ENCODE measurements around the gene ADGRG6. TPM values are rescaled to one million over a fixed set of nuclear protein-coding genes. Genes with fewer than 3 reads are reported as not detected.

ADGRG6 gene
- under 1 TPM; 0.18 to 0.25 TPM for total RNA-seq
- total RNA-seq, result 0.08 to 0.58 reads per million in 2 donors

- H3K4me1 Mint-ChIP-seq, result peaks cover 7% of the 10 kb centered on the region
- peak within 1 kb of the TSS; percentile 84 for H3K4me3 Mint-ChIP-seq
- H3K9me3 ChIP-seq (ENCODE audit: control insufficient read depth, low read length, poor library complexity, severe bottlenecking), result no peaks in the 10 kb centered on the region
- H3K27me3 Mint-ChIP-seq, result peaks cover 39% of the 10 kb centered on the region
- peak in 1 of 3 donors; percentile 4 for DNase-seq
- peak; percentile 81 for ATAC-seq
- no peak within 1 kb of the TSS for H3K27ac Mint-ChIP-seq
- no peaks in the 10 kb centered on the region for H3K36me3 Mint-ChIP-seq (ENCODE audit: low read depth)
Observed at GRCh38 chr6:142301651-142302391, at the start of gene ADGRG6. ADGRG6 (plus strand) TSS chr6:142302007; CDS start chr6:142302330, 323 bp downstream.

DNA sequence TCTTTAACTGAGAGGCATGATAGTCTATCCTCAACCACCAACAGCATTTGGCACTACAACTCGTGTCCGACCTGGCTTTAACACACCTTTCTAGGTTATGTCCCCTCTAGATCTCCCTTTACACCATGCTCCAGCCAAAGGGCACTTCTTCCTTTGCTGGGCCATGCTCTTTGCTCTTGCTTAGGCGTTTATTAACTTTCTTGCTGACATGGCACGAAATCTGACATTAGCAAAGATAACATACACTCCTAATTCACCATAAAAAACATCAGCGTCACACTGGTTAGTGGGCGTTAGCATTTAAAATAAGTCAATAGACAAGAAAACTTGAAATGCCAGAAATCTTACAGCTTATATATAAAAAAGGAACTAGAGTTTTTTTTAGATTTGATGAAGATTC is 47.3 kb upstream of the ADGRG6 start:
- Mint-ChIP-seq H3K27me3 (peaks cover 20% of the 10 kb centered on the region), H3K27ac (no peak overlapping the region), H3K36me3 (ENCODE audit: low read depth) (no peaks in the 10 kb centered on the region), H3K4me3 (no peak overlapping the region), H3K4me1 (peaks cover 2% of the 10 kb centered on the region)
- no peak for DNase-seq
- H3K9me3 ChIP-seq (ENCODE audit: control insufficient read depth, low read length, poor library complexity, severe bottlenecking), result no peaks in the 10 kb centered on the region
- ATAC-seq, result no peak

DNA sequence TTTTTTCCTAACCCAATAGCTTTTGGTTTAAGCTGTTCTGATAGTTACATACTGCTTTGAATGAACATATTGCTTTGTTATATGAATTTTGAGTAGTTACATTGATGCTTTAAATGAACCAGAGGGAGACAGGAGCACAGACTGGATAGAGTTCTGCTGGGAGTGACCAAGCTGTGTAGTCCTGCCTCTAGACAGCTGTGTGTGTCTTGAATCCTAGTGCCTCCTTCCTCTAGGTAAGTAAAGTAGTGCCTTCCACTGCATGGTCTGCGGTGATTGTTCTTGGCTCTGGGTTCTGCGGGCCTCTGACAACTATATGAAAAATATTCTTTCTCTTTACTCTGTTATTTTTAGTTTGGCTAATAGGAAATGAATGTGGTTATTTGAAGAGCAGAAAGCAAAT is 46.0 kb upstream of the ADGRG6 start:
- no peak for ATAC-seq
- H3K4me3 Mint-ChIP-seq, result no peak overlapping the region

GRCh38 chr6:142258305-142258704 is 43.5 kb upstream of the ADGRG6 start:
- no peaks in the 10 kb centered on the region for H3K36me3 Mint-ChIP-seq (ENCODE audit: low read depth)
- DNase-seq, result no peak

More for the DNA sequence above, 46.0 kb upstream of the ADGRG6 start:
- H3K36me3 Mint-ChIP-seq (ENCODE audit: low read depth), result no peaks in the 10 kb centered on the region
- peaks cover 24% of the 10 kb centered on the region for H3K27me3 Mint-ChIP-seq
- no peak overlapping the region for H3K27ac Mint-ChIP-seq
- peaks cover 2% of the 10 kb centered on the region for H3K4me1 Mint-ChIP-seq
- DNase-seq, result no peak
- H3K9me3 ChIP-seq (ENCODE audit: control insufficient read depth, low read length, poor library complexity, severe bottlenecking), result no peaks in the 10 kb centered on the region

DNA sequence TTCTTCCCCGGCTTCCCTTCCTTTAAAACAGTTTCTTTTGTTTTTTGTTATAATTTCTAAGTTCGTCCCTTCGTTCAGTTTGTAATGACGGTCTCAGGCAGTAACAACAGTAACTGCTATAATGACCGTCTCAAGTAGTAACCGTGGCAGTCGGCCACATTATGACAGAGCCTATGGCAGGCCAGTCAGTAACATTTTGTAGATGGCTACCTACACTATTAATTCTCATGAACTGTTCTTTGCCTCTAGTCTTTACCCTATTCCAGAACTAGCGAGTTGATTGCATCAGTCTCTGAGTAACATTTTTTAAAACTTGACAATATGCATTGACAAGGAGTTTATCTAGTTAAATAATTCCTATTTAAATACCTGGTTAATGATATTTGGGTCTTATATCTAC is 43.0 kb upstream of the ADGRG6 start:
- Mint-ChIP-seq H3K27me3 (peaks cover 7% of the 10 kb centered on the region), H3K27ac (no peak overlapping the region), H3K36me3 (ENCODE audit: low read depth) (no peaks in the 10 kb centered on the region), H3K4me3 (no peak overlapping the region), H3K4me1 (peaks cover 2% of the 10 kb centered on the region)
- ATAC-seq, result no peak
- H3K9me3 ChIP-seq (ENCODE audit: control insufficient read depth, low read length, poor library complexity, severe bottlenecking), result no peaks in the 10 kb centered on the region
- DNase-seq, result no peak

More at GRCh38 chr6:142258305-142258704, 43.5 kb upstream of the ADGRG6 start:
- H3K4me1 Mint-ChIP-seq, result peaks cover 2% of the 10 kb centered on the region
- H3K9me3 ChIP-seq (ENCODE audit: control insufficient read depth, low read length, poor library complexity, severe bottlenecking), result no peaks in the 10 kb centered on the region
- no peak overlapping the region for H3K4me3 Mint-ChIP-seq
- H3K27me3 Mint-ChIP-seq, result peaks cover 7% of the 10 kb centered on the region
- ATAC-seq, result no peak
- H3K27ac Mint-ChIP-seq, result no peak overlapping the region

GRCh38 chr6:142260748-142261147 is 41.1 kb upstream of the ADGRG6 start:
- H3K4me1 Mint-ChIP-seq, result peaks cover 2% of the 10 kb centered on the region
- H3K27me3 Mint-ChIP-seq, result peaks cover 7% of the 10 kb centered on the region
- H3K36me3 Mint-ChIP-seq (ENCODE audit: low read depth), result no peaks in the 10 kb centered on the region
- DNase-seq (no peak), ATAC-seq (no peak)
- H3K27ac Mint-ChIP-seq, result no peak overlapping the region
- no peak overlapping the region for H3K4me3 Mint-ChIP-seq
- no peaks in the 10 kb centered on the region for H3K9me3 ChIP-seq (ENCODE audit: control insufficient read depth, low read length, poor library complexity, severe bottlenecking)

- no peak overlapping the region for H3K4me3 Mint-ChIP-seq
- no peak for DNase-seq
- ATAC-seq, result no peak
- H3K27me3 Mint-ChIP-seq, result peaks cover 7% of the 10 kb centered on the region
- no peaks in the 10 kb centered on the region for H3K36me3 Mint-ChIP-seq (ENCODE audit: low read depth)
- H3K9me3 ChIP-seq (ENCODE audit: control insufficient read depth, low read length, poor library complexity, severe bottlenecking), result no peaks in the 10 kb centered on the region
- H3K4me1 Mint-ChIP-seq, result no peaks in the 10 kb centered on the region
- H3K27ac Mint-ChIP-seq, result no peak overlapping the region
Observed at GRCh38 chr6:142262231-142262630, 39.6 kb upstream of the ADGRG6 start.

DNA sequence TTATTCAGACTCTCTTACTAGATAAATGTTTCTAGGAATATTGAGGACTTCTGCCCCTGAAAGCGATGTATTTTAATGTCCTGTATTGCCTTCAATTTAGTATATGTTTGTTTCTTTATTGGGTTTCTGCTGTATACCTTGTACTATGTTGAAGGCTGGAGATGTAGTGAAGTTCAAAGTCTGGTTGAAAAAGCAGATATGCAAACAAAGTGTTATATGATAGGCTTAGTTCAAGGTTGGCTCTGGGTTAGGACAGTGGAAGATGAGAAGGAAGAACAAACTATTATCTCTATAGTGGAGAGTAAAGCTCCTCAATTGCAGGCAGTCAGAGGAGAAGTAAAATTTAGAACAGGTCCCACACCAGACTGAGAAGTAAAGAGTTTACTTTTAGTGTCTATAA is 36.3 kb upstream of the ADGRG6 start:
- Mint-ChIP-seq H3K27me3 (peaks cover 15% of the 10 kb centered on the region), H3K36me3 (ENCODE audit: low read depth) (no peaks in the 10 kb centered on the region), H3K4me1 (no peaks in the 10 kb centered on the region), H3K27ac (no peak overlapping the region), H3K4me3 (no peak overlapping the region)
- no peak for ATAC-seq
- no peak for DNase-seq
- no peaks in the 10 kb centered on the region for H3K9me3 ChIP-seq (ENCODE audit: control insufficient read depth, low read length, poor library complexity, severe bottlenecking)

GRCh38 chr6:142266060-142266459 is 35.7 kb upstream of the ADGRG6 start:
- Mint-ChIP-seq H3K36me3 (ENCODE audit: low read depth) (no peaks in the 10 kb centered on the region), H3K27me3 (peaks cover 15% of the 10 kb centered on the region), H3K27ac (no peak overlapping the region), H3K4me3 (no peak overlapping the region), H3K4me1 (no peaks in the 10 kb centered on the region)
- ATAC-seq, result no peak
- DNase-seq, result no peak
- no peaks in the 10 kb centered on the region for H3K9me3 ChIP-seq (ENCODE audit: control insufficient read depth, low read length, poor library complexity, severe bottlenecking)

- DNase-seq (no peak), ATAC-seq (no peak)
- Mint-ChIP-seq H3K27me3 (peaks cover 40% of the 10 kb centered on the region), H3K4me1 (peaks cover 2% of the 10 kb centered on the region), H3K4me3 (no peak overlapping the region), H3K27ac (no peak overlapping the region), H3K36me3 (ENCODE audit: low read depth) (peaks cover 2% of the 10 kb centered on the region)
- H3K9me3 ChIP-seq (ENCODE audit: control insufficient read depth, low read length, poor library complexity, severe bottlenecking), result no peaks in the 10 kb centered on the region
Observed at GRCh38 chr6:142271476-142271875, 30.3 kb upstream of the ADGRG6 start.

DNA sequence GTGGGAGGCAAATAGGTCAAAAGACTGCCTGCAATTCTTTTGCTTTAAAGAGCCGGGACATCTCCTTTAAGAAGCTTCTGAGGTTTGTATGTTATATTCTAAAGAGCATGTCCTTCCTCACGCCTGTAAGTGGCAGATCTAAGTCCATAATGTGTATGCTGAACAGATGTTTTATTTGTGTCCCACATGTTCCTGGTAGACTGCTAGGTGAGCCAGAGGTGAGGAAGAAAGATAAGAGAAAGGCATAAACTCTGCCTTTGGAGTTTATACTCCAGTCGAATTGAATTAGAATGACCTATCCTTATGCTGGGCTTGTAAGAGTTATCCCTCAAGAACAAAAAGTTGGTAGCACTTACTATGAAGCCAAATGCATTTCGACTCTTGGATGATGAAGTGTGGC is 27.2 kb upstream of the ADGRG6 start:
- peaks cover 2% of the 10 kb centered on the region for H3K36me3 Mint-ChIP-seq (ENCODE audit: low read depth)
- H3K9me3 ChIP-seq (ENCODE audit: control insufficient read depth, low read length, poor library complexity, severe bottlenecking), result no peaks in the 10 kb centered on the region
- no peak for ATAC-seq
- H3K27ac Mint-ChIP-seq, result no peak overlapping the region
- no peak overlapping the region for H3K4me3 Mint-ChIP-seq
- peaks cover 38% of the 10 kb centered on the region for H3K27me3 Mint-ChIP-seq
- DNase-seq, result no peak
- peaks cover 2% of the 10 kb centered on the region for H3K4me1 Mint-ChIP-seq

- no peak for DNase-seq
- Mint-ChIP-seq H3K4me1 (peaks cover 2% of the 10 kb centered on the region), H3K27me3 (peaks cover 31% of the 10 kb centered on the region), H3K4me3 (no peak overlapping the region), H3K36me3 (ENCODE audit: low read depth) (peaks cover 2% of the 10 kb centered on the region), H3K27ac (no peak overlapping the region)
- no peak for ATAC-seq
- no peaks in the 10 kb centered on the region for H3K9me3 ChIP-seq (ENCODE audit: control insufficient read depth, low read length, poor library complexity, severe bottlenecking)
Observed at GRCh38 chr6:142275236-142276006, 26.4 kb upstream of the ADGRG6 start.

DNA sequence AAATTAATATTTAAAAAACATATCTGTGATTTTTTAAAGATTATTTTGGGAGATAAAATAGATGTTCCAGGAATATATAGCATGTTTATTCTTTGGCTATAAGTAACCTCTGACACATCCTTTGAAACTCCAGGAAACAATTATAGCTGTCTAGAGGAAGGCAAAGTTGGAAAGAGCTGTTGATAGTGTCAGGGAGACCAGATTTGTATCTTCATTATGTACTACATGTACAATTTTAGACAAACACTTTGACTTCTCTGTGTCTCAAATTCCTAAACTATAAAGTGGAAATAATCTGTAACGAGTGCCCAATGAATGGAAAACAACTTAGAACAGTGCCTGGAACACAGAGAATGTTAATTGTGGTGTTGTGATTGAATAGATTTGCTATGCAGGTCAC is 25.6 kb upstream of the ADGRG6 start:
- Mint-ChIP-seq H3K4me3 (no peak overlapping the region), H3K27ac (no peak overlapping the region), H3K36me3 (ENCODE audit: low read depth) (peaks cover 2% of the 10 kb centered on the region), H3K27me3 (peaks cover 30% of the 10 kb centered on the region), H3K4me1 (peaks cover 2% of the 10 kb centered on the region)
- DNase-seq (no peak), ATAC-seq (no peak)
- no peaks in the 10 kb centered on the region for H3K9me3 ChIP-seq (ENCODE audit: control insufficient read depth, low read length, poor library complexity, severe bottlenecking)
